IMR-90 (cell line): ENCODE measurements around the gene CELA1. TPM values are rescaled to one million over a fixed set of nuclear protein-coding genes. Genes with fewer than 3 reads are reported as not detected.
"Not testable (repeated sequence)": the region's sequence is repeated elsewhere in the genome, so short reads cannot be mapped to it uniquely, and the experiment has no call there.

Experiments
- ATAC-seq: fragments of 200-7000 bp; cut with Tn5 transposase; 2 replicates; pipeline ENCODE4 v1.9.1; 2020; ENCODE audit warnings: low read depth, mild to moderate bottlenecking, moderate library complexity
- BruUV-seq: library from RNA; stranded (reverse); fragments of 400-500 nt; replicated peaks from 2 replicates; lab custom pipeline; 2021; lab: Mats Ljungman, UMichigan
- CTCF ChIA-PET: fragments of 300-600 bp; formaldehyde crosslinking; extraction: SDS; loops from one replicate; lab custom pipeline; 2021; ENCODE audit warnings: antibody characterized with exemption; lab: Yijun Ruan, JAX
- POLR2A ChIA-PET: fragments of 300-600 bp; sonication (Branson Sonifier 250); formaldehyde crosslinking; loops from one replicate; lab custom pipeline; 2022; ENCODE audit warnings: antibody characterized with exemption; ENCODE audit not compliant: unreplicated experiment; lab: Charles Lee
- DNase-seq: peaks from one replicate; pipeline ENCODE4 v3.0.0; 2013
- H2AFZ ChIP-seq: replicated peaks from 2 replicates; pipeline ENCODE3; 2013; ENCODE audit warnings: low read length, mild to moderate bottlenecking; ENCODE audit not compliant: poor library complexity
- H2AK5ac ChIP-seq: 2 replicates; pipeline ENCODE4 v1.6.1; 2013; ENCODE audit warnings: low read depth, low read length, inconsistent platforms
- H2AK9ac ChIP-seq: replicated peaks from 2 replicates; pipeline ENCODE3; 2013; ENCODE audit warnings: mild to moderate bottlenecking, low read depth, low read length, moderate library complexity; ENCODE audit not compliant: poor library complexity
- H2BK120ac ChIP-seq: 2 replicates; pipeline ENCODE4 v1.6.1; 2013; ENCODE audit warnings: low read depth, low read length, inconsistent platforms
- H2BK15ac ChIP-seq: 3 replicates; pipeline ENCODE4 v1.6.1; 2013; ENCODE audit warnings: low read depth, low read length, inconsistent platforms
- H2BK20ac ChIP-seq: 2 replicates; pipeline ENCODE4 v1.6.1; 2013; ENCODE audit warnings: low read depth, mild to moderate bottlenecking, inconsistent platforms, low read length, moderate library complexity
- H2BK5ac ChIP-seq: 2 replicates; pipeline ENCODE4 v1.6.1; 2013; ENCODE audit warnings: mild to moderate bottlenecking, low read depth, low read length, inconsistent platforms; ENCODE audit not compliant: poor library complexity, severe bottlenecking
- H3K14ac ChIP-seq: replicated peaks from 2 replicates; pipeline ENCODE4 v1.6.1; 2013; ENCODE audit warnings: low read depth, low read length, inconsistent platforms
- H3K18ac ChIP-seq: 2 replicates; pipeline ENCODE4 v1.6.1; 2013; ENCODE audit warnings: low read depth, low read length, control low read depth
- H3K23ac ChIP-seq: 2 replicates; pipeline ENCODE4 v1.6.1; 2013; ENCODE audit warnings: low read depth, low read length, inconsistent platforms
- H3K27ac ChIP-seq: 2 replicates; pipeline ENCODE4 v1.5.1; 2013; ENCODE audit warnings: mild to moderate bottlenecking, control low read depth, low read length; ENCODE audit not compliant: insufficient read depth
- H3K27me3 ChIP-seq: 2 replicates; pipeline ENCODE4 v1.6.1; 2013; ENCODE audit warnings: low read length; ENCODE audit not compliant: control insufficient read depth, insufficient read depth
- H3K36me3 ChIP-seq: 2 replicates; pipeline ENCODE4 v1.6.1; 2013; ENCODE audit warnings: low read length, mixed read lengths; ENCODE audit not compliant: control insufficient read depth, insufficient read depth
- H3K4ac ChIP-seq: 2 replicates; pipeline ENCODE4 v1.6.1; 2013; ENCODE audit warnings: low read depth, low read length, inconsistent platforms
- H3K4me1 ChIP-seq: 2 replicates; pipeline ENCODE4 v1.6.1; 2013; ENCODE audit warnings: low read length, mixed read lengths; ENCODE audit not compliant: control insufficient read depth, insufficient read depth
- H3K4me2 ChIP-seq: 2 replicates; pipeline ENCODE4 v1.6.1; 2013; ENCODE audit warnings: low read depth, mild to moderate bottlenecking, control low read depth, low read length, moderate library complexity
- H3K4me3 ChIP-seq: 2 replicates; pipeline ENCODE4 v1.5.1; 2013; ENCODE audit warnings: low read depth, mild to moderate bottlenecking, control low read depth, low read length, moderate library complexity; ENCODE audit not compliant: insufficient read depth
- H3K56ac ChIP-seq: 2 replicates; pipeline ENCODE4 v1.6.1; 2013; ENCODE audit warnings: low read length, inconsistent platforms; ENCODE audit not compliant: insufficient read depth; ENCODE audit errors: extremely low read depth
- H3K79me1 ChIP-seq, 2 experiments: 2 replicates each; pipeline ENCODE4 v1.6.1; 2013; ENCODE audit warnings: low read length in 2 of 2, inconsistent platforms in 1 of 2, low read depth in 1 of 2
- H3K9ac ChIP-seq: 2 replicates; pipeline ENCODE4 v1.6.1; 2013; ENCODE audit warnings: low read depth, low read length, control low read depth
- H3K9me1 ChIP-seq: 2 replicates; pipeline ENCODE4 v1.6.1; 2013; ENCODE audit warnings: low read length, inconsistent platforms; ENCODE audit not compliant: insufficient read depth
- H3K9me3 ChIP-seq: 2 replicates; pipeline ENCODE4 v1.6.1; 2013; ENCODE audit warnings: low read length; ENCODE audit not compliant: control insufficient read depth, insufficient read depth
- H4K20me1 ChIP-seq: 2 replicates; pipeline ENCODE4 v1.6.1; 2013; ENCODE audit warnings: low read length, inconsistent platforms; ENCODE audit not compliant: insufficient read depth
- H4K5ac ChIP-seq: 2 replicates; pipeline ENCODE4 v1.6.1; 2013; ENCODE audit warnings: mild to moderate bottlenecking, low read depth, low read length, control low read depth
- H4K8ac ChIP-seq, 2 experiments: 2 replicates each; pipeline ENCODE4 v1.6.1; 2013; ENCODE audit warnings: low read depth in 2 of 2, low read length in 2 of 2, control low read depth in 1 of 2, inconsistent platforms in 1 of 2
- H4K91ac ChIP-seq: 2 replicates; pipeline ENCODE4 v1.6.1; 2013; ENCODE audit warnings: low read depth, low read length, inconsistent platforms; ENCODE audit not compliant: insufficient read depth
- WGBS, 2 experiments: methylation state at CpG; one replicate each; pipeline versions ENCODE4 v1.1.5 to v1.1.7; 2013; ENCODE audit warnings: missing lambda C conversion rate in 2 of 2; ENCODE audit not compliant: insufficient read length in 1 of 2; ENCODE audit errors: extremely low coverage in 2 of 2; 5-methylcytosine and 5-hydroxymethylcytosine counted together
- dilution Hi-C: fragments of 300-500 bp; cut with HindIII; formaldehyde crosslinking; loops from one replicate; pipeline ENCODE4 v1.14.3; 2018; ENCODE audit warnings: low sequenced_read_pairs; ENCODE audit not compliant: unreplicated experiment
- in situ Hi-C: fragments of 300-500 bp; cut with MboI; formaldehyde crosslinking; loops from 3 replicates; pipeline ENCODE4 v1.14.3; 2019; ENCODE audit warnings: low sequenced_read_pairs, inconsistent platforms, mixed read lengths
- intact Hi-C: fragments of 100-400 bp; cut with micrococcal nuclease; formaldehyde crosslinking; loops from 2 replicates; pipeline ENCODE4 v1.10.0; 2022
- polyA plus RNA-seq, 3 experiments: library from polyadenylated mRNA; depleted of rRNA; stranded (reverse); fragments of >200 nt; gene quantifications; 2 replicates each; pipeline ENCODE4 v1.2.3, GENCODE V29; 2012; ENCODE audit warnings: low replicate concordance in 1 of 3
- total RNA-seq: library from RNA; depleted of rRNA; stranded (reverse); fragments of >200 nt; gene quantifications from 2 replicates; pipeline ENCODE4 v1.2.3, GENCODE V29; 2012

CELA1 gene
- total and polyA plus RNA-seq, 2 of the 4 experiments (the other 2 are of a cell fraction): not detected

GRCh38 chr12:51294097-51294496 lies 52.4 kb downstream of the CELA1 start:
- H4K20me1 ChIP-seq, H4K91ac ChIP-seq, H3K9me1 ChIP-seq, ATAC-seq, H3K14ac ChIP-seq, POLR2A ChIA-PET, H3K18ac ChIP-seq, H2BK15ac ChIP-seq, H3K9me3 ChIP-seq, CTCF ChIA-PET, H3K27ac ChIP-seq, BruUV-seq, H2AK5ac ChIP-seq, H3K4me2 ChIP-seq, H2AK9ac ChIP-seq, H3K9ac ChIP-seq, H3K79me1 ChIP-seq, H3K4me3 ChIP-seq, in situ Hi-C loops, H3K56ac ChIP-seq, H4K5ac ChIP-seq, H3K4ac ChIP-seq, H3K23ac ChIP-seq, dilution Hi-C loops, H3K4me1 ChIP-seq, DNase-seq, intact Hi-C loops, H3K36me3 ChIP-seq, H3K27me3 ChIP-seq, H2BK20ac ChIP-seq, H4K8ac ChIP-seq, H2BK120ac ChIP-seq, H2AFZ ChIP-seq, H2BK5ac ChIP-seq: not testable (repeated sequence)
- 96% methylated on average over 4 of the region's 10 CpGs; no CpG with 5 or more reads in 1 of the 2 experiments for WGBS, 2 experiments
